K562 (cell line): ENCODE results near the gene IL17RC. TPM values are rescaled to one million over a fixed set of nuclear protein-coding genes. Genes with fewer than 3 reads are reported as not detected.
A peak's percentile ranks its signal among the peaks of the same experiment; 100 is the strongest.

Source experiments
- CHD4 ChIP-seq: fragments of 200-600 bp; sonication (generic); IDR thresholded peaks from 3 replicates; pipeline ENCODE4 v1.6.1; 2012; ENCODE audit warnings: low read depth, mild to moderate bottlenecking, mixed read lengths, low read length, inconsistent platforms; ENCODE audit not compliant: insufficient read depth, insufficient replicate concordance, poor library complexity, severe bottlenecking
- FOXM1 ChIP-seq, 2 experiments: fragments of 450-650 bp in 1 of 2; sonication (generic) in 1 of 2; formaldehyde crosslinking in 1 of 2; IDR thresholded peaks; 2 replicates each; pipeline versions ENCODE4 v1.6.1 to v1.9.0; 2017 to 2022; ENCODE audit warnings: low read depth in 2 of 2, mild to moderate bottlenecking in 2 of 2, missing genetic modification reagents in 1 of 2, moderate library complexity in 1 of 2
- GTF2F1 ChIP-seq: IDR thresholded peaks from 2 replicates; pipeline ENCODE4 v1.6.1; 2011; ENCODE audit warnings: low read depth, low read length, improper control_type of control experiment
- IRF2 ChIP-seq: sonication (generic); formaldehyde crosslinking; IDR thresholded peaks from 2 replicates; pipeline ENCODE4 v1.8.1; 2022; ENCODE audit warnings: mild to moderate bottlenecking, missing genetic modification reagents
- JUN ChIP-seq, 2 experiments: sonication (generic) in 1 of 2; formaldehyde crosslinking in 1 of 2; IDR thresholded peaks; 2 replicates each; pipeline versions ENCODE4 v1.6.1 to v1.8.0; 2012 to 2022; ENCODE audit warnings: borderline replicate concordance in 2 of 2, mild to moderate bottlenecking in 2 of 2, improper control_type of control experiment in 1 of 2, low read depth in 1 of 2, low read length in 1 of 2, missing genetic modification reagents in 1 of 2
- JUND ChIP-seq, 2 experiments: IDR thresholded peaks; 2 replicates in 1 of 2; 3 replicates in 1 of 2; pipeline ENCODE4 v1.6.1; 2011; ENCODE audit warnings: borderline replicate concordance in 2 of 2, low read depth in 2 of 2, low read length in 2 of 2, improper control_type of control experiment in 1 of 2, missing biosample characterization in 1 of 2, missing genetic modification characterization in 1 of 2, missing genetic modification reagents in 1 of 2
- NFIC ChIP-seq: fragments of 450-650 bp; IDR thresholded peaks from 2 replicates; pipeline ENCODE4 v1.6.1; 2017; ENCODE audit warnings: mild to moderate bottlenecking, inconsistent platforms
- TRIM24 ChIP-seq, 2 experiments: fragments of 450-650 bp; IDR thresholded peaks; 2 replicates each; pipeline ENCODE4 v1.6.1; 2016
- VEZF1 ChIP-seq: fragments of 200-800 bp; sonication (Bioruptor generic); IDR thresholded peaks from 2 replicates; pipeline ENCODE4 v1.6.1; 2017; ENCODE audit warnings: missing genetic modification characterization, missing compliant biosample characterization
- ZKSCAN1 ChIP-seq: fragments of 150-350 bp; IDR thresholded peaks from 2 replicates; pipeline ENCODE4 v1.6.1; 2016; ENCODE audit warnings: low read depth, low read length
- ZNF165 ChIP-seq: fragments of 250-450 bp; sonication (Bioruptor Pico); IDR thresholded peaks from 2 replicates; pipeline ENCODE4 v1.4.0; 2020; ENCODE audit warnings: borderline replicate concordance
- ZNF184 ChIP-seq: sonication (generic); formaldehyde crosslinking; IDR thresholded peaks from 2 replicates; pipeline ENCODE4 v1.5.0; 2020; ENCODE audit warnings: missing genetic modification reagents
- ZNF224 ChIP-seq: sonication (generic); formaldehyde crosslinking; IDR thresholded peaks from 2 replicates; pipeline ENCODE4 v1.8.0; 2022; ENCODE audit warnings: mild to moderate bottlenecking, missing genetic modification reagents
- polyA plus RNA-seq, 8 experiments: library from polyadenylated mRNA; depleted of rRNA in 4 of 8; stranded (reverse) in 5 of 8; unstranded in 3 of 8; fragments of >200 nt; fragmentation: Nextera tagmentation in 2 of 8; fragmentation: Illumina TruSeq in 1 of 8; extraction: Ambion mirVana in 2 of 8; extraction: Trizol in 1 of 8; gene quantifications; 2 replicates each; pipeline versions ENCODE4 v1.2.1 to v1.2.3, GENCODE V29; 2011 to 2014; ENCODE audit warnings: inconsistent platforms in 1 of 8, missing spikeins in 1 of 8
- total RNA-seq, 7 experiments: library from RNA; depleted of rRNA in 6 of 7; stranded (reverse); fragments of >200 nt in 6 of 7; fragmentation: Illumina TruSeq in 2 of 7; extraction: Trizol in 2 of 7; gene quantifications; 2 replicates each; pipeline versions ENCODE4 v1.2.1 to v1.2.3, GENCODE V29; 2011 to 2021; ENCODE audit warnings: low replicate concordance in 1 of 7
- TF ChIP-seq, protein P1 (sequence below), 2 experiments: fragments of 450-650 bp; IDR thresholded peaks; 2 replicates each; pipeline ENCODE4 v1.6.1; 2016; ENCODE audit warnings: mild to moderate bottlenecking in 2 of 2, borderline replicate concordance in 1 of 2, low read depth in 1 of 2, moderate library complexity in 1 of 2

The IL17RC gene
- total and polyA plus RNA-seq, 9 of the 15 experiments (the other 6 are each of a cell fraction or from before 2014, with no cell fraction given) = 0.15 to 11.4 (median 7.1) TPM; not detected in 1

DNA sequence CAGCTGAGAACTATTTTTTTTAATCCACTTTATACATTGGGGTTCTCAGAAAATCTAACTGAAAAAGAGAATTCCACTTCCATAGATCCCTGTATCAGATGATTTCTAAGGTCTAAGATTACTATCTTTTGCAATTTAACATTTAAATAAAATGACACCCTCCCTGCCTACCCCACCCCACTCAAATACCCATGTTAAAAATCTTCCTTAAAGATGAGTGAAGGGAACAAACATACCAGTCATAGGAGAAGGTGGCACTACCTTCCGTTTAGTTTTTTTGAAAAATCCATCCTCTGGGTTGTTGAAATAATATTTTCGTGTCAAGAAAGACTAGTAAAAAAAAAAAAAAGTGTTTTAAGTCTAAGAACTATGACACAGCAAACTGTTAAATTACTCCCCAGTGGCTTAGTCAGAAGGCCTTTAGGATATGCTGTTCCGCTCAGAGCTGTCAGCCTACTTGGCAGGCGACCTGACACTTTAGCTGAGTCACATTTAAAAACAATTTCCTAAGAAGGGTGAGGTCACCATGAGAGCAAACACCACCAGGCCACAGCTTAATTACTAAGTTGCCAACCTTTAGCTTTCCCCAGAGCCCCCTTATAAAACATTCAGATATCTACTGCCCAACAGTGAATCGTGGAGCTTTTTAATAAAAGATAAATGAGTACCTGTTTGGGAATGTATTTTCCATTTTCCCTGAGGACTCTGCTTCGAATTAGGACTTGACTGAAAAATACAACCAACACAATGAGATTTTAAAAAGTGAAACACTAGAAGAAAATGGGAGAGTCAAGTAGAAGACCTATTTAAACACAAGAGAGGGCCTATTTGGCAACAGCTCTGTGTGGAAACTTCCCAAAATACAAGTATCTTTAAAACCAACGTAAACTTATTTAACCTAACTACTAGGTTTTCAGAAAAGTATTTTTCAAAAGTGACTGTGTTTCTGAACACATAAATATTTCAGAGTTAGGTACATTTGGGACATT is 60.1 kb downstream of the IL17RC start (continued):
- TF ChIP-seq ZNF224 = no peak
- TF ChIP-seq JUN (IDR thresholded peaks at IDR 0.05; ENCODE audit: borderline replicate concordance, low read depth, low read length) = peak; percentile 99
- peak; percentile 82; the same call in 1 of the 2 replicates for TF ChIP-seq JUN (CRISPR knock-in tag; IDR thresholded peaks at IDR 0.05; ENCODE audit: borderline replicate concordance)
- TF ChIP-seq VEZF1 (CRISPR knock-in tag) = peak; percentile 59
- TF ChIP-seq FOXM1 (IDR thresholded peaks at IDR 0.05; ENCODE audit: low read depth) = 0 out of 2 replicates have a peak, but pooled peaks have one; percentile 26
- no peak for TF ChIP-seq FOXM1 (CRISPR knock-in tag; IDR thresholded peaks at IDR 0.05; ENCODE audit: low read depth)
- TF ChIP-seq IRF2 (CRISPR knock-in tag) = no peak
- no peak for TF ChIP-seq ZNF165
- no peak for TF ChIP-seq ZKSCAN1
- no peak for TF ChIP-seq GTF2F1
- TF ChIP-seq, protein P1, sequence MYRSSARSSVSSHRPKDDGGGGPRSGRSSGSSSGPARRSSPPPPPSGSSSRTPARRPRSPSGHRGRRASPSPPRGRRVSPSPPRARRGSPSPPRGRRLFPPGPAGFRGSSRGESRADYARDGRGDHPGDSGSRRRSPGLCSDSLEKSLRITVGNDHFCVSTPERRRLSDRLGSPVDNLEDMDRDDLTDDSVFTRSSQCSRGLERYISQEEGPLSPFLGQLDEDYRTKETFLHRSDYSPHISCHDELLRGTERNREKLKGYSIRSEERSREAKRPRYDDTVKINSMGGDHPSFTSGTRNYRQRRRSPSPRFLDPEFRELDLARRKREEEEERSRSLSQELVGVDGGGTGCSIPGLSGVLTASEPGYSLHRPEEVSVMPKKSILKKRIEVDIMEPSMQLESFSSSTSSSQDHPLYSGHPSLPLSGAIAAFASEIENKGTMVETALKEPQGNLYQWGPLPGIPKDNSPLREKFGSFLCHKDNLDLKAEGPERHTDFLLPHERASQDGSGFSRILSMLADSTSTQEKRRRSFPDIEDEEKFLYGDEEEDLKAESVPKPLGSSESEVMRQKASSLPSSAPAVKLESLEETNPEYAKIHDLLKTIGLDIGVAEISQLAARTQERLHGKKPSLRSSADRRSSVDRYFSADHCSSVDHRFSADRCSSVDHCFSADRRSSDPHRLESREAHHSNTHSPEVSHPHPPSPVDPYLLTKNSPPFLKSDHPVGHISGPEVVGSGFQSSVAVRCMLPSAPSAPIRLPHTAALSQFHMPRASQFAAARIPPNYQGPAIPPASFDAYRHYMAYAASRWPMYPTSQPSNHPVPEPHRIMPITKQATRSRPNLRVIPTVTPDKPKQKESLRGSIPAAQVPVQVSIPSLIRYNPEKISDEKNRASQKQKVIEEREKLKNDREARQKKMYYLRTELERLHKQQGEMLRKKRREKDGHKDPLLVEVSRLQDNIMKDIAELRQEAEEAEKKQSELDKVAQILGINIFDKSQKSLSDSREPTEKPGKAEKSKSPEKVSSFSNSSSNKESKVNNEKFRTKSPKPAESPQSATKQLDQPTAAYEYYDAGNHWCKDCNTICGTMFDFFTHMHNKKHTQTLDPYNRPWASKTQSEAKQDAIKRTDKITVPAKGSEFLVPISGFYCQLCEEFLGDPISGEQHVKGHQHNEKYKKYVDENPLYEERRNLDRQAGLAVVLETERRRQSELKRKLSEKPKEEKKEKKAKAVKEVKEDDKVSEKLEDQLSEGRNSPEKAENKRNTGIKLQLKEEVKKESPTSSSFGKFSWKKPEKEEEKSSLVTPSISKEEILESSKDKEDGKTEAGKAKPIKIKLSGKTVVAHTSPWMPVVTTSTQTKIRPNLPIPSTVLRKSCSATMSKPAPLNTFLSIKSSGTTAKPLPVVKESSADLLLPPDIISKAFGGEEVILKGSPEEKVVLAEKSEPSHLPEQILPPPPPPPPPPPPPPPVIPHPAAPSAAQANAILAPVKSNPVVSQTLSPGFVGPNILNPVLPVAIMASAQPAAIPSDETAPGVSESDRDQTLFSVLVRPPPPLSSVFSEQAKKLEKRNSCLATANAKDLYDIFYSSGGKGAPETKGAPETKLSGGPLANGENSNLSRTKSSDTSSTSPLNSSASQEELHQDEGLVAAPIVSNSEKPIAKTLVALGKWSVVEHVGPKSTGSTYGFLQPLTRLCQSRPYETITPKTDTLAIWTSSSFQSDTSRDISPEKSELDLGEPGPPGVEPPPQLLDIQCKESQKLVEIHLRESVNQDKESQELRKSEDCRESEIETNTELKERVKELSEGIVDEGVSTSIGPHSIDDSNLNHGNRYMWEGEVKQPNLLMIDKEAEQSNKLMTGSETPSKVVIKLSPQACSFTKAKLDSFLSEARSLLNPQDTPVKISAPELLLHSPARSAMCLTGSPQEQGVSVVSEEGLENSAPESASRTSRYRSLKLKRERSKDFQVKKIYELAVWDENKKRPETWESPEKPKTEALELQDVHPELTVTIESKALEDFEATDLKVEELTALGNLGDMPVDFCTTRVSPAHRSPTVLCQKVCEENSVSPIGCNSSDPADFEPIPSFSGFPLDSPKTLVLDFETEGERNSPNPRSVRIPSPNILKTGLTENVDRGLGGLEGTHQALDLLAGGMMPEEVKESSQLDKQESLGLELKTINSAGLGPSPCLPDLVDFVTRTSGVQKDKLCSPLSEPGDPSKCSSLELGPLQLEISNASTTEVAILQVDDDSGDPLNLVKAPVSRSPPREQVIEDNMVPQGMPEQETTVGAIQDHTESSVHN (IDR thresholded peaks at IDR 0.05; ENCODE audit: borderline replicate concordance in 1 of 2, low read depth in 1 of 2) = peak in 1 of 2 experiments; percentile 99; a peak in 3 of 4 replicates
- peak; percentile 99 for TF ChIP-seq JUND (IDR thresholded peaks at IDR 0.05; ENCODE audit: borderline replicate concordance, low read depth, low read length)
- peak; percentile 99 for TF ChIP-seq JUND (tag; IDR thresholded peaks at IDR 0.05; ENCODE audit: borderline replicate concordance, low read depth, low read length)
- no peak for TF ChIP-seq ZNF184 (CRISPR knock-in tag)
- peak; percentile 58 to 82; a peak in 3 of 4 replicates for TF ChIP-seq TRIM24 (IDR thresholded peaks at IDR 0.05)
- no peak for TF ChIP-seq CHD4
- peak; percentile 77 for TF ChIP-seq NFIC
